ENCODE measurements around the gene GRHPR.

DNA sequence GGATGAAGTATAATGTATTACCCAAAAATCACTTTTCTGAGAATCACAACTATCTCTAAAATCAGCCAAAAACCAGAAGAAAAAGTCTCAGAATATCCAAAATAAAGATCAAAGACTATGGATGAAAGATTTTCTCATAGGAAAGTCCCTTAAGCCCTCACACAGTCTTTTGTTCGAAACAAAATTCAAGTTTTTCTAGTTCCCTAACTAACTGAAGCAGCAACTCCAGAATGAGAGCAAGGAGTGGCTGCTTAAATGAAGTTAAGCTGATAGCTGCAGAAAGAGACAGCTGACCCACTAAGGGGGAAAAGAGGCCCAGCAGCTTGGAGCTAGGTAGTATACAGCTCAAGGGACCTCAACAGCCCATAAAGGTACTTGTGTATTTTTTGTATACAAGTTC is 34.3 kb downstream of the GRHPR start:
- TF ChIP-seq POLR2AphosphoS5 (IDR thresholded peaks at IDR 0.05; ENCODE audit: low read depth, low read length) (no peak), TAF1 (IDR thresholded peaks at IDR 0.05; ENCODE audit: low read depth, low read length) (no peak), POLR2A (IDR thresholded peaks at IDR 0.05; ENCODE audit: low read depth, low read length) (no peak), POU2F2 (IDR thresholded peaks at IDR 0.05; ENCODE audit: low read depth, low read length) (no peak), SPI1 (IDR thresholded peaks at IDR 0.05; ENCODE audit: low read depth, low read length) (no peak), PAX5 (IDR thresholded peaks at IDR 0.05; ENCODE audit: insufficient read depth, low read length, severe bottlenecking) (no peak)

Data from GM12891 (cell line).